ENCODE results near the gene PCDHGB3.
"Not testable (repeated sequence)": the region's sequence is repeated elsewhere in the genome, so short reads cannot be mapped to it uniquely, and the experiment has no call there.

Gene PCDHGB3

DNA sequence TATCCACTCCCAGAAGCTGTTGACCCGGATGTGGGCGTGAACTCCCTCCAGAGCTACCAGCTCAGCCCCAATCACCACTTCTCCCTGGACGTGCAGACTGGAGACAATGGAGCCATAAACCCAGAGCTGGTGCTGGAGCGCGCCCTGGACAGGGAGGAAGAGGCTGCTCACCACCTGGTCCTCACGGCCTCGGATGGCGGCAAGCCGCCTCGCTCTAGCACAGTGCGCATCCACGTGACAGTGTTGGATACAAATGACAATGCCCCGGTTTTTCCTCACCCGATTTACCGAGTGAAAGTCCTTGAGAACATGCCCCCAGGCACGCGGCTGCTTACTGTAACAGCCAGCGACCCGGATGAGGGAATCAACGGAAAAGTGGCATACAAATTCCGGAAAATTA is 23.2 kb downstream of the PCDHGB3 start:
- DNase-seq, result no peak

DNA sequence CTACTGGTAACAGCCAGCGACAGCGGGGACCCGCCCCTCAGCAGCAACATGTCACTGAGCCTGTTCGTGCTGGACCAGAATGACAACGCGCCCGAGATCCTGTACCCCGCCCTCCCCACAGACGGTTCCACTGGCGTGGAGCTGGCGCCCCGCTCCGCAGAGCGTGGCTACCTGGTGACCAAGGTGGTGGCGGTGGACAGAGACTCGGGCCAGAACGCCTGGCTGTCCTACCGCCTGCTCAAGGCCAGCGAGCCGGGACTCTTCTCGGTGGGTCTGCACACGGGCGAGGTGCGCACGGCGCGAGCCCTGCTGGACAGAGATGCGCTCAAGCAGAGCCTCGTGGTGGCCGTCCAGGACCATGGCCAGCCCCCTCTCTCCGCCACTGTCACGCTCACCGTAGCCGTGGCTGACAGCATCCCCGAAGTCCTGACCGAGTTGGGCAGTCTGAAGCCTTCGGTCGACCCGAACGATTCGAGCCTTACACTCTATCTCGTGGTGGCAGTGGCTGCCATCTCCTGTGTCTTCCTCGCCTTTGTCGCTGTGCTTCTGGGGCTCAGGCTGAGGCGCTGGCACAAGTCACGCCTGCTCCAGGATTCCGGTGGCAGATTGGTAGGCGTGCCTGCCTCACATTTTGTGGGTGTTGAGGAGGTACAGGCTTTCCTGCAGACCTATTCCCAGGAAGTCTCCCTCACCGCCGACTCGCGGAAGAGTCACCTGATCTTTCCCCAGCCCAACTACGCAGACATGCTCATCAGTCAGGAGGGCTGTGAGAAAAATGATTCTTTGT is 24.6 kb downstream of the PCDHGB3 start:
- not testable (repeated sequence) for DNase-seq

DNA sequence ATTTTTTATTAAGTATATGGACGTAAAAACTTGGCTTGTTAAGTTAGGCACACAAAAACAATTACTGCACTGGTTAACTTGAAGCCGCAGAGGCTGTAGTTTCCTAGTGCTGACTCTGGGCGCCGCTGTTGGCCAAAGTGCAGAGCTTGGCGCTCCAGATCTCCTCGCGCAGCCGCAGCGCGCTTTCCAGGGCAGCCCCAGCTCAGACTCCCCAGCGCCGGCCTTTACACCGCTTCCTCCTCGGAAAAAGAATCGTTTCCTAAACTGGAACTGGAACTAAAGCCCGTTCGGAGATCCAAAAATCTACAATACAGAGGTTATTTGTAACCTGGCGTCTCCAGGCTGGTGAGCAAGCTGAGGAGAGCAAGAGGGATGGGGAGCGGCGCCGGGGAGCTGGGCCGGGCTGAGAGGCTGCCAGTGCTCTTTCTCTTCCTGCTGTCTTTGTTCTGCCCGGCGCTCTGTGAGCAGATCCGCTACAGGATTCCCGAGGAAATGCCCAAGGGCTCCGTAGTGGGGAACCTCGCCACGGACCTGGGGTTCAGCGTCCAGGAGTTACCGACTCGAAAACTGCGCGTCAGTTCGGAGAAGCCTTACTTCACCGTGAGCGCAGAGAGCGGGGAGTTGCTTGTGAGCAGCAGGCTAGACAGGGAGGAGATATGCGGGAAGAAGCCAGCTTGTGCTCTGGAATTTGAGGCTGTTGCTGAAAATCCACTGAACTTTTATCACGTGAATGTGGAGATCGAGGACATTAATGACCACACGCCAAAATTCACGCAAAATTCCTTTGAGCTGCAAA is 27.9 kb downstream of the PCDHGB3 start, which contains the start of gene PCDHGB5:
Gene PCDHGB5, plus strand, starts transcription at position 192 of the 796 bp plus-strand sequence. Its CDS starts 181 bp downstream, at position 373.
- not testable (repeated sequence) for DNase-seq

DNA sequence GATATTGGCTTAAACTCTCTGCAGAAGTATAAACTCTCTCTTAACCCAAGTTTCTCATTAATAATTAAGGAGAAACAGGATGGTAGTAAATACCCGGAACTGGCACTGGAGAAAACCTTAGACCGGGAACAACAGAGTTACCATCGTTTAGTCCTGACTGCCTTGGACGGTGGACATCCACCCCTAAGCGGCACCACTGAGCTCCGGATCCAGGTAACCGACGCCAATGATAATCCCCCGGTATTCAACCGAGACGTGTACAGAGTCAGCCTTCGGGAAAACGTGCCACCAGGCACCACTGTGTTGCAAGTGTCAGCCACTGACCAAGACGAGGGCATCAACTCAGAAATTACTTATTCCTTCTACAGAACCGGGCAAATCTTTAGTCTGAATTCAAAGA is 28.6 kb downstream of the PCDHGB3 start:
- DNase-seq, result no peak

DNA sequence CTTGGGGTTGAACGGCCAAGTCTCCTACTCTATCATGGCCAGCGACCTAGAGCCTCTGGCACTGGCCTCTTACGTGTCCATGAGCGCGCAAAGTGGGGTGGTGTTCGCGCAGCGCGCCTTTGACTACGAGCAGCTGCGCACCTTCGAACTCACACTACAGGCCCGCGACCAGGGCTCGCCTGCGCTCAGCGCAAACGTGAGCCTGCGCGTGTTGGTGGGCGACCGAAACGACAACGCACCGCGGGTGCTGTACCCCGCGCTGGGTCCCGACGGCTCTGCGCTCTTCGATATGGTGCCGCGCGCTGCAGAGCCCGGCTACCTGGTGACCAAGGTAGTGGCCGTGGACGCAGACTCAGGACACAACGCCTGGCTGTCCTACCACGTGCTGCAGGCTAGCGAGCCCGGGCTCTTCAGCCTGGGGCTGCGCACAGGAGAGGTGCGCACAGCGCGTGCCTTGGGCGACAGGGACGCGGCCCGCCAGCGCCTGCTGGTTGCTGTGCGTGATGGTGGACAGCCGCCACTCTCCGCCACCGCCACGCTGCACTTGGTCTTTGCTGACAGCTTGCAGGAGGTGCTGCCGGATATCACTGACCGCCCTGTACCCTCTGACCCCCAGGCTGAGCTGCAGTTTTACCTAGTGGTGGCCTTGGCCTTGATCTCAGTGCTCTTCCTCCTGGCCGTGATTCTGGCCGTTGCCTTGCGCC is 29.7 kb downstream of the PCDHGB3 start:
- DNase-seq, result no peak

DNA sequence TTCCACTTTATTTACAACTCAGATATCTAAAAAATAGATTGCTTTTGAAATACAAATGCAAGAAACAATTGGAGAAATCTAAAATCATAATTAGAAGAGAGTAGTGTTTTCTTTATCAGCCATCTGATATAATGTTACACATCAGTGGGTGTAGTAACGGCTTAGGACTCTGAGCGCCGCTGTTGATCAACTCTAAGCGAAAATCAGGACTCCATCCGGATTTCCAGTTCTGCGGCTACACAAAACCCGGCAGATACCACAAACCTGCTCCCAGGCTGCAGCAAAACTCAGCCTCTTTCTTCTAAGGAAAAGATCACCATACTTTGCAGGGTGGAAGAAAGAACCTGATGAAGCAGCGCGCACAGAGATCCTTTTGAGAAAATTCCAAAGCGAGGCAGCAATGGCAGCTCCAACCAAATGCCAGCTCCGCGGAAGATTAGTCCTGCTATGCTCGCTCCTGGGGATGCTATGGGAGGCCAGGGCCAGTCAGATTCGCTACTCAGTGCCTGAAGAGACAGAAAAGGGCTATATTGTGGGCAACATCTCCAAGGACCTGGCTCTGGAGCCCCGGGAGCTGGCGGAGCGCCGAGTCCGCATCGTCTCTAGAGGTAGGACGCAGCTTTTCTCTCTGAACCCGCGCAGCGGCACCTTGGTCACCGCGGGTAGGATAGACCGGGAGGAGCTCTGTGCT is 32.7 kb downstream of the PCDHGB3 start, which contains the start of gene PCDHGA9:
Gene PCDHGA9, plus strand, starts transcription at position 226 of the 691 bp plus-strand sequence. Its CDS starts 175 bp downstream, at position 401.
- DNase-seq, result no peak

DNA sequence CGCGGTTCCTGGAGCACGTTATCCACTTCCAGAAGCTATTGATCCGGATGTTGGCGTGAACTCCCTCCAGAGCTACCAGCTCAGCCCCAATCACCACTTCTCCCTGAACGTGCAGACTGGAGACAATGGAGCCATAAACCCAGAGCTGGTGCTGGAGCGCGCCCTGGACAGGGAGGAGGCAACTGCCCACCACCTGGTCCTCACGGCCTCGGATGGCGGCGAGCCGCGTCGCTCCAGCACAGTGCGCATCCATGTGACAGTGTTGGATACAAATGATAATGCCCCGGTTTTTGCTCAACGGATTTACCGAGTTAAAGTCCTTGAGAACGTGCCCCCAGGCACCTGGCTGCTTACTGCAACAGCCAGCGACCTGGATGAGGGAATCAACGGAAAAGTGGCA is 33.3 kb downstream of the PCDHGB3 start:
- DNase-seq, result no peak

DNA sequence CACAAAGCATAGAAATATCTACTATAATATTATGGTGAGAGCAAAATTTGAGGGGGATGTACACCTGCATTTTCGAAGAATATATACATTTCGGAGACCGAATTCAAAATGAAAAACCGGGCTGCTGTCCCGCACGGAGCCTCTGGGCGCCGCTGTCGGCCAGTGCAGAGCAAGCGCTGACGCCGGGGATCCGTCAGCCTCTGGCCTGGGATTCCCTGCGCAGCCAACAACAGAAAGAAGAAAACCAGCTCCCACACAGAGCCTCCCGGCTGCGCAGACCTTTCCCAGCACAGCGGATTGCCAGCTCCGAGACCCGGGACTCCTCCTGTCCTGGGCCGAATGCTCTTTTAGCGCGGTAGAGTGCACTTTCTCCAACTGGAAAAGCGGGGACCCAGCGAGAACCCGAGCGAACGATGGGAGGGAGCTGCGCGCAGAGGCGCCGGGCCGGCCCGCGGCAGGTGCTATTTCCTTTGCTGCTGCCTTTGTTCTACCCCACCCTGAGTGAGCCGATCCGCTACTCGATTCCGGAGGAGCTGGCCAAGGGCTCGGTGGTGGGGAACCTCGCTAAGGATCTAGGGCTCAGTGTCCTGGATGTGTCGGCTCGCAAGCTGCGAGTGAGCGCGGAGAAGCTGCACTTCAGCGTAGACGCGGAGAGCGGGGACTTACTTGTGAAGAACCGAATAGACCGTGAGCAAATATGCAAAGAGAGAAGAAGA is 37.9 kb downstream of the PCDHGB3 start, which contains the start of gene PCDHGB6:
Gene PCDHGB6, plus strand, starts transcription at position 232 of the 716 bp plus-strand sequence. Its CDS starts 182 bp downstream, at position 414.
- DNase-seq, result not testable (repeated sequence)

DNA sequence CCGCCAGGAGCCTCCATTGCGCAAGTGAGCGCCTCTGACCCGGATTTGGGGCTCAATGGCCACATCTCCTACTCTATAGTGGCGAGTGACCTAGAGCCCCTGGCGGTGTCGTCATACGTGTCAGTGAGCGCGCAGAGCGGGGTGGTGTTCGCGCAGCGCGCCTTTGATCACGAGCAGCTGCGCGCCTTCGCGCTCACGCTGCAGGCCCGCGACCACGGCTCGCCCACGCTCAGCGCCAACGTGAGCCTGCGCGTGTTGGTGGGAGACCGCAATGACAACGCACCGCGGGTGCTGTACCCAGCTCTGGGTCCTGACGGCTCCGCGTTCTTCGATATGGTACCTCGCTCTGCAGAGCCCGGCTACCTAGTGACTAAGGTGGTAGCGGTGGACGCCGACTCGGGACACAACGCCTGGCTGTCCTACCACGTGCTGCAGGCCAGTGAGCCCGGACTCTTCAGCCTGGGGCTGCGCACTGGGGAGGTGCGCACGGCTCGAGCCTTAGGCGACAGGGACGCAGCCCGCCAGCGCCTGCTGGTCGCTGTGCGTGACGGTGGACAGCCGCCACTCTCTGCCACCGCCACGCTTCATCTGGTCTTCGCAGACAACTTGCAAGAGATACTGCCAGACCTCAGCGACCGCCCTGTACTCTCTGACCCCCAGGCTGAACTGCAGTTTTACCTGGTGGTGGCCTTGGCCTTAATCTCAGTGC is 39.7 kb downstream of the PCDHGB3 start:
- no peak for DNase-seq

DNA sequence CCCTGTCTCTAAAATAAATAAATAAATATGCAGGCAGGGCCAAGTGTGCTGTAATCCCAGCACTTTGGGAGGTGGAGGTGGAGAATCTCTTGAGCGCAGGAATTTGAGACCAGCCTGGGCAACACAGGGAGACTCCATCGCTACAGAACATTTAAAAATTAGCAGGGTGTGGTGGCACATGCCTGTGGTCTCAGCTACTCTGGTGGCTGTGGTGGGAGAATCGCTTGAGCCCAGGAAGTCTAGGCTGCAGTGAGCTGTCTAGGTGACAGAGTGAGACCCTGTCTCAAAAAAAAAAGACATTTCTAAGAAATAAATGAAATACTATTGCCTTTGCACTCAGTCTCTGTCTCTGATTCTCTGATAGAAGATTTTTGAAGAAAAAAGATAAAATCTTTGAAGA is 41.5 kb downstream of the PCDHGB3 start:
- DNase-seq, result no peak

DNA sequence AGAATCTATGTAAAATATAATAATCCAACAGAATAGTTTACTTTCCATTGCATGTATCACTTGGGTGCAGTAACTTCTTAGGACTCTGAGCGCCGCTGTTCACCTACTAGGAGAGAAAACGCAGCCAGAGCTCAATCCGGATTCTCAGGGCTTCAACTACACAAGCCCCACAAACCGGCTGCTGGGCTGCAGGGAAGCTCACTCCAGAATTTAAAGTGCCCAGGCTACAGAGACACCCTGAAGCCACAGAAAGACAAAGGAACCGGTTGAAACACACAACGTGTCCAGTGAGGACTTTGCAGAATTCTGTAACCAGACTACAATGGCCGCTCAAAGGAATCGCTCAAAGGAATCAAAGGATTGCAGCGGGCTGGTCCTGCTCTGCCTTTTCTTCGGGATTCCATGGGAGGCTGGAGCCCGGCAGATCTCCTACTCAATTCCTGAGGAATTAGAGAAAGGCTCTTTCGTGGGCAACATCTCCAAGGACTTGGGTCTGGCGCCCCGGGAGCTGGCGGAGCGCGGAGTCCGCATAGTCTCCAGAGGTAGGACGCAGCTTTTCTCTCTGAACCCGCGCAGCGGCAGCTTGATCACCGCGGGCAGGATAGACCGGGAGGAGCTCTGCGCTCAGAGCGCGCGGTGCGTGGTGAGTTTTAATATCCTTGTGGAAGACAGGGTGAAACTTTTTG is 43.0 kb downstream of the PCDHGB3 start, which contains the start of gene PCDHGA10:
Gene PCDHGA10, plus strand, starts transcription at position 134 of the 686 bp plus-strand sequence. Its CDS starts 189 bp downstream, at position 323.
- DNase-seq, result peak; percentile 30

DNA sequence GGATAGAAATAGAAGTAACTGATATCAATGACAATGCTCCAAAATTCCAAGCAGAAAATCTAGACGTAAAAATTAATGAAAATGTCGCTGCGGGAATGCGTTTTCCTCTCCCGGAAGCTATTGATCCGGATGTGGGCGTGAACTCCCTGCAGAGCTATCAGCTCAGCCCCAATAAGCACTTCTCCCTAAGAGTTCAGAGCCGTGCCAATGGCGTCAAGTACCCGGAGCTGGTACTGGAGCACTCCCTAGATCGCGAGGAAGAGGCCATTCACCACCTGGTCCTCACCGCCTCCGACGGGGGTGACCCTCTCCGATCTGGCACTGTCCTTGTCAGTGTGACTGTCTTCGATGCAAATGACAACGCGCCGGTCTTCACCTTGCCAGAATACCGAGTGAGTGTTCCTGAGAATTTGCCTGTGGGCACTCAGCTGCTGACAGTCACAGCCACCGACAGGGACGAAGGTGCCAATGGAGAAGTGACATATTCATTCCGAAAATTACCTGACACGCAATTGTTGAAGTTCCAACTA is 43.6 kb downstream of the PCDHGB3 start:
- DNase-seq, result no peak

DNA sequence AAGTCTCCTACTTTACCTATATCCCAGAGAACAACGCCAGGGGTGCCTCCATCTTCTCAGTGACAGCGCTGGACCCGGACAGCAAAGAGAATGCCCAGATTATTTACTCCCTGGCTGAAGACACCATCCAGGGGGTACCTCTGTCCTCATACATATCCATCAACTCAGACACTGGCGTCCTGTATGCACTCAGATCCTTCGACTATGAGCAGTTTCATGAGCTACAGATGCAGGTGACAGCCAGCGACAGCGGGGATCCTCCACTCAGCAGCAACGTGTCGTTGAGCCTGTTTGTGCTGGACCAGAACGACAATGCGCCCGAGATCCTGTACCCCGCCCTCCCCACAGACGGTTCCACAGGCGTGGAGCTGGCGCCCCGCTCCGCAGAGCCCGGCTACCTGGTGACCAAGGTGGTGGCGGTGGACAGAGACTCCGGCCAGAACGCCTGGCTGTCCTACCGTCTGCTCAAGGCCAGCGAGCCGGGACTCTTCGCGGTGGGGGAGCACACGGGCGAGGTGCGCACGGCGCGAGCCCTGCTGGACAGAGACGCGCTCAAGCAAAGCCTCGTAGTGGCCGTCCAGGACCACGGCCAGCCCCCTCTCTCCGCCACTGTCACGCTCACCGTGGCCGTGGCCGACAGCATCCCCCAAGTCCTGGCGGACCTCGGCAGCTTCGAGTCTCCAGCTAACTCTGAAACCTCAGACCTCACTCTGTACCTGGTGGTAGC is 44.7 kb downstream of the PCDHGB3 start:
- not testable (repeated sequence) for DNase-seq

DNA sequence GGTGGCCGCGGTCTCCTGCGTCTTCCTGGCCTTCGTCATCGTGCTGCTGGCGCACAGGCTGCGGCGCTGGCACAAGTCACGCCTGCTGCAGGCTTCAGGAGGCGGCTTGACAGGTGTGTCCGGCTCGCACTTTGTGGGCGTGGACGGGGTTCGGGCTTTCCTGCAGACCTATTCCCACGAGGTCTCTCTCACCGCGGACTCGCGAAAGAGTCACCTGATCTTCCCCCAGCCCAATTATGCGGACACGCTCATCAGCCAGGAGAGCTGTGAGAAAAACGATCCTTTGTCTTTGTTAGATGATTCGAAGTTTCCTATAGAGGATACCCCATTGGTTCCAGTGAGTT is 45.2 kb downstream of the PCDHGB3 start:
- not testable (repeated sequence) for DNase-seq

DNA sequence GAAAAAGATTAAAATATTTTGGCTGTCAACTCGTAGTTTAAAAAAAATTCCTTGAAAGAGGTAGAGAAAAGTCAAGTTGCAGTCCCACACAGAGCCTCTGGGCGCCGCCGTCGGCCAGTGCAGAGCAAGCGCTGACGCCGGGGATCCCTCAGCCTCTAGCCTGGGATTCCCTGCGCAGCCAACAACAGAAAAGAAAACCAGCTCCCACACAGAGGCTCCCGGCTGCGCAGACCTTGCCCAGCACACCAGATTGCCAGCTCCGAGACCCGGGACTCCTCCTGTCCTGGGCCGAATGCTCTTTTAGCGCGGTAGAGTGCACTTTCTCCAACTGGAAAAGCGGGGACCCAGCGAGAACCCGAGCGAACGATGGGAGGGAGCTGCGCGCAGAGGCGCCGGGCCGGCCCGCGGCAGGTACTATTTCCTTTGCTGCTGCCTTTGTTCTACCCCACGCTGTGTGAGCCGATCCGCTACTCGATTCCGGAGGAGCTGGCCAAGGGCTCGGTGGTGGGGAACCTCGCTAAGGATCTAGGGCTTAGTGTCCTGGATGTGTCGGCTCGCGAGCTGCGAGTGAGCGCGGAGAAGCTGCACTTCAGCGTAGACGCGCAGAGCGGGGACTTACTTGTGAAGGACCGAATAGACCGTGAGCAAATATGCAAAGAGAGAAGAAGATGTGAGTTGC is 47.6 kb downstream of the PCDHGB3 start, which contains the start of gene PCDHGB7:
Gene PCDHGB7, plus strand, starts transcription at position 184 of the 679 bp plus-strand sequence. Its CDS starts 183 bp downstream, at position 367.
- DNase-seq, result peak; percentile 70

DNA sequence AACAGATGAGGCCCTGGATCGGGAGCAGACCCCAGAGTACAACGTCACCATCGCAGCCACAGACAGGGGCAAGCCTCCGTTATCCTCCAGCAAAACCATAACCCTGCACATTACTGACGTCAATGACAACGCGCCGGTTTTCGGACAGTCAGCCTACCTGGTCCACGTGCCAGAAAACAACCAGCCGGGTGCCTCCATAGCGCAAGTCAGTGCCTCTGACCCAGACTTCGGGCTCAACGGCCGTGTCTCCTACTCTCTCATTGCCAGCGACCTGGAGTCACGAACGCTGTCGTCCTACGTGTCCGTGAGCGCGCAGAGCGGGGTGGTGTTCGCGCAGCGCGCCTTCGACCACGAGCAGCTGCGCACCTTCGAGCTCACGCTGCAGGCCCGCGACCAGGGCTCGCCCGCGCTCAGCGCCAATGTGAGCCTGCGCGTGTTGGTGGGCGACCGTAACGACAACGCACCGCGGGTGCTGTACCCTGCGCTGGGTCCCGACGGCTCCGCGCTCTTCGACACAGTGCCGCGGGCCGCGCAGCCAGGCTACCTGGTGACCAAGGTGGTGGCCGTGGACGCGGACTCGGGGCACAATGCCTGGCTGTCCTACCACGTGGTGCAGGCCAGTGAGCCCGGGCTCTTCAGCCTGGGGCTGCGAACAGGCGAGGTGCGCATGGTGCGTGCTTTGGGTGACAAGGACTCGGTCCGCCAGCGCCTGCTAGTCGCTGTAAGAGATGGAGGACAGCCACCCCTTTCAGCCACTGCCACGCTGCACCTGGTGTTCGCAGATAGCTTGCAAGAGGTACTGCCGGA is 49.2 kb downstream of the PCDHGB3 start:
- DNase-seq, result no peak

DNA sequence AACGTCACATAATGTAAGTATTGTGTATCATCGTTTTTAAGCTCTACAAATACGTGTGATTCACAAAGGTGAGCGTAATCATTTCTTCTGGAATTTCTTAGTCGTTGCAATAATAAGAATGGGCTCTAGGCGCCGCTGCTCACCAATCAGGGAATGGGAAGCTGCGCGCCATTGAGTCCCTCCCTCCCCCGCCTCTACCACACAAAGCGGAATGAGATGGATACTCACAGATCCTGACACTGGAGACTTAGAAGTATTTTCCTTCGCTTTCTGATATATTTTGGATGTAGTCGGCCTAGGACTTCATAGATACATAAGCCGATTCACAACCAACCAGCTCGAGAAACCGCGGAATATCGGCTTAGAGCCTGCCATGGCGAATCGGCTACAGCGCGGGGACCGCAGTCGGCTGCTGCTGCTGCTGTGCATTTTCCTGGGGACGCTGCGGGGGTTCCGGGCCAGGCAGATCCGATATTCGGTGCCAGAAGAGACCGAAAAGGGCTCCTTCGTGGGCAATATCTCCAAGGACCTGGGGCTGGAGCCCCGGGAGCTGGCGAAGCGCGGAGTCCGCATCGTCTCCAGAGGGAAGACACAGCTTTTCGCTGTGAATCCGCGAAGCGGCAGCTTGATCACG is 50.9 kb downstream of the PCDHGB3 start, which contains the start of gene PCDHGA11:
Gene PCDHGA11, plus strand, starts transcription at position 197 of the 634 bp plus-strand sequence. Its CDS starts 177 bp downstream, at position 374.
- DNase-seq, result no peak
